Panc1 (cell line): Measurements from ENCODE around the gene MAD1L1. TPM values are rescaled to one million over a fixed set of nuclear protein-coding genes. Genes with fewer than 3 reads are reported as not detected.

ENCODE experiments used
- ATAC-seq: fragments of 200-7000 bp; cut with Tn5 transposase; 2 replicates; pipeline ENCODE4 v1.9.1; 2020; ENCODE audit warnings: mild to moderate bottlenecking, moderate library complexity
- BruUV-seq: library from RNA; stranded (reverse); fragments of 400-500 nt; replicated peaks from 2 replicates; lab custom pipeline; 2021; lab: Mats Ljungman, UMichigan
- CTCF ChIA-PET: fragments of 300-600 bp; sonication (Branson Sonifier 250); formaldehyde crosslinking; loops from one replicate; lab custom pipeline; 2022; ENCODE audit warnings: antibody characterized with exemption; lab: Charles Lee
- POLR2A ChIA-PET: fragments of 300-600 bp; sonication (Branson Sonifier 250); formaldehyde crosslinking; loops from one replicate; lab custom pipeline; 2022; ENCODE audit warnings: antibody characterized with exemption; lab: Charles Lee
- DNase-seq: peaks from one replicate; pipeline ENCODE4 v3.0.0-alpha.2; 2010; ENCODE audit warnings: low read depth, low spot score
- H3K27ac ChIP-seq: 2 replicates; pipeline ENCODE4 v1.5.1; 2011; ENCODE audit warnings: mild to moderate bottlenecking, low read length, inconsistent platforms
- H3K27me3 ChIP-seq: fragments of 200-500 bp; sonication (Bioruptor generic); 2 replicates; pipeline ENCODE4 v1.6.0; 2014; ENCODE audit warnings: low read length, inconsistent platforms; ENCODE audit not compliant: control insufficient read depth, insufficient read depth
- H3K36me3 ChIP-seq: fragments of 200-500 bp; sonication (Bioruptor generic); 2 replicates; pipeline ENCODE4 v1.5.1; 2014; ENCODE audit warnings: inconsistent platforms, mild to moderate bottlenecking, low read length, moderate library complexity; ENCODE audit not compliant: control insufficient read depth, insufficient read depth
- H3K4me1 ChIP-seq: 2 replicates; pipeline ENCODE4 v1.5.1; 2011; ENCODE audit warnings: inconsistent platforms, mild to moderate bottlenecking, low read length, moderate library complexity; ENCODE audit not compliant: control insufficient read depth, insufficient read depth
- H3K4me3 ChIP-seq, 2 experiments: 2 replicates each; pipeline ENCODE4 v1.5.1; 2011 to 2012; ENCODE audit warnings: low read depth in 2 of 2, low read length in 2 of 2, mild to moderate bottlenecking in 2 of 2, inconsistent platforms in 1 of 2, moderate library complexity in 1 of 2
- H3K9me3 ChIP-seq: fragments of 200-500 bp; sonication (Bioruptor generic); 2 replicates; pipeline ENCODE4 v1.5.1; 2014; ENCODE audit warnings: low read depth, mild to moderate bottlenecking, inconsistent platforms, low read length, moderate library complexity; ENCODE audit not compliant: control insufficient read depth, insufficient read depth
- CTCF ChIP-seq: fragments of 450-650 bp; IDR thresholded peaks from 2 replicates; pipeline ENCODE4 v1.5.1; 2017; ENCODE audit warnings: mild to moderate bottlenecking
- POLR2AphosphoS5 ChIP-seq: IDR thresholded peaks from 2 replicates; pipeline ENCODE4 v1.6.1; 2012; ENCODE audit warnings: mild to moderate bottlenecking, low read depth, low read length, moderate library complexity
- REST ChIP-seq, 2 experiments: IDR thresholded peaks; 2 replicates each; pipeline ENCODE4 v1.6.1; 2011 to 2012; ENCODE audit warnings: low read depth in 2 of 2, control low read depth in 1 of 2, low read length in 1 of 2, mild to moderate bottlenecking in 1 of 2, moderate library complexity in 1 of 2; ENCODE audit not compliant: insufficient read depth in 1 of 2
- SIN3A ChIP-seq: IDR thresholded peaks from 2 replicates; pipeline ENCODE4 v1.6.1; 2012; ENCODE audit warnings: low read depth, mild to moderate bottlenecking, low read length, moderate library complexity, borderline replicate concordance; ENCODE audit not compliant: insufficient read depth
- TCF7L2 ChIP-seq: IDR thresholded peaks from 2 replicates; pipeline ENCODE4 v1.6.1; 2011; ENCODE audit warnings: mild to moderate bottlenecking, low read depth, low read length, inconsistent platforms
- in situ Hi-C: cut with HindIII; loops from 2 replicates; pipeline ENCODE4 v1.10.0; 2016; ENCODE audit warnings: low sequenced_read_pairs, low pct_unique_long_range_greater_than_20kb
- intact Hi-C: fragments of 100-400 bp; cut with micrococcal nuclease; formaldehyde crosslinking; loops from one replicate; pipeline ENCODE4 v1.10.0; 2022; ENCODE audit not compliant: unreplicated experiment
- total RNA-seq: library from RNA; stranded (reverse); gene quantifications from one replicate; pipeline ENCODE4 v1.2.1, GENCODE V29; 2021; ENCODE audit not compliant: unreplicated experiment

The MAD1L1 gene
- total RNA-seq, 1 experiment from 2014 or later = 70.8 TPM

- in situ Hi-C loops (no loop called here), intact Hi-C loops (no loop called here)
- POLR2A ChIA-PET = interaction anchor here (0.6 kb wide), 2 partner anchors 17 to 411 kb away, joined by 3 read pairs; no protein-coding TSS in a partner anchor
- H3K27ac ChIP-seq = no peak overlapping the region
- CTCF ChIA-PET = no interaction called here
- BruUV-seq = no TSS peak
- no peaks in the 10 kb centered on the region for H3K27me3 ChIP-seq
- no peak overlapping the region for H3K4me3 ChIP-seq
- H3K4me1 ChIP-seq = peaks cover 3% of the 10 kb centered on the region; the same call in 1 of the 2 replicates
- ATAC-seq = no peak
- no peaks in the 10 kb centered on the region; the same call in 1 of the 2 replicates for H3K36me3 ChIP-seq
- no peak for DNase-seq
- TF ChIP-seq SIN3A (no peak), TCF7L2 (no peak), POLR2AphosphoS5 (no peak), CTCF (no peak), REST (IDR thresholded peaks at IDR 0.05; ENCODE audit: insufficient read depth in 1 of 2, low read depth in 2 of 2, low read length in 1 of 2) (no peak)
- no peaks in the 10 kb centered on the region for H3K9me3 ChIP-seq
Observed at GRCh38 chr7:2256306-2257045, 23.7 kb upstream of the MAD1L1 start.

- no peak for TF ChIP-seq POLR2AphosphoS5
- no peak for TF ChIP-seq CTCF
- no peak for TF ChIP-seq SIN3A
- no peak for TF ChIP-seq REST (IDR thresholded peaks at IDR 0.05; ENCODE audit: insufficient read depth in 1 of 2, low read depth in 2 of 2, low read length in 1 of 2)
- Histone ChIP-seq H3K4me1 (no peaks in the 10 kb centered on the region), H3K27me3 (no peaks in the 10 kb centered on the region), H3K36me3 (no peaks in the 10 kb centered on the region; the same call in 1 of the 2 replicates), H3K27ac (no peak overlapping the region), H3K4me3 (no peak overlapping the region), H3K9me3 (no peaks in the 10 kb centered on the region)
- ChIA-PET CTCF (no interaction called here), POLR2A (interaction anchor here (0.6 kb wide), 2 partner anchors 16 to 410 kb away, joined by 3 read pairs; no protein-coding TSS in a partner anchor)
- no TSS peak for BruUV-seq
- ATAC-seq = no peak
- DNase-seq = no peak
- in situ Hi-C loops = no loop called here
- intact Hi-C loops = no loop called here
Observed at GRCh38 chr7:2255145-2256139, 22.7 kb upstream of the MAD1L1 start.
